SU-DHL-6 (cell line): ENCODE results near the gene ANTXR1.

Experiments
- H2AFZ ChIP-seq: fragments of 200-600 bp; sonication (generic); 2 replicates; pipeline ENCODE4 v1.6.1; 2014; ENCODE audit warnings: low read depth, mild to moderate bottlenecking, moderate library complexity, mixed read lengths, antibody characterized with exemption, low read length; ENCODE audit not compliant: severe bottlenecking
- H3F3A ChIP-seq: fragments of 200-600 bp; shearing (Covaris generic); 2 replicates; pipeline ENCODE4 v1.6.0; 2016; ENCODE audit warnings: antibody characterized with exemption, mild to moderate bottlenecking; ENCODE audit not compliant: insufficient read depth
- H3K27ac ChIP-seq: fragments of 200-600 bp; sonication (generic); 2 replicates; pipeline ENCODE4 v1.5.1; 2016; ENCODE audit warnings: low read depth, mild to moderate bottlenecking, low read length, moderate library complexity, mixed read lengths
- H3K27me3 ChIP-seq: fragments of 200-600 bp; sonication (generic), shearing (Covaris generic); 2 replicates; pipeline ENCODE4 v1.6.0; 2014; ENCODE audit warnings: mild to moderate bottlenecking, low read length
- H3K36me3 ChIP-seq: fragments of 200-600 bp; sonication (generic); 2 replicates; pipeline ENCODE4 v1.6.1; 2014; ENCODE audit warnings: mild to moderate bottlenecking, low read length, mixed read lengths
- H3K4me2 ChIP-seq: fragments of 300-600, 200-600 bp; shearing (Covaris generic), sonication (generic); 2 replicates; pipeline ENCODE4 v1.6.0; 2014; ENCODE audit warnings: low read length, low read depth, mild to moderate bottlenecking; ENCODE audit not compliant: poor library complexity, severe bottlenecking
- H3K4me3 ChIP-seq: fragments of 200-600 bp; sonication (generic); 2 replicates; pipeline ENCODE4 v1.5.1; 2014; ENCODE audit warnings: antibody characterized with exemption, low read length, mild to moderate bottlenecking, mixed read lengths; ENCODE audit not compliant: insufficient read depth, poor library complexity, severe bottlenecking
- H3K79me2 ChIP-seq: fragments of 200-600 bp; sonication (generic); 2 replicates; pipeline ENCODE4 v1.6.1; 2014; ENCODE audit warnings: mild to moderate bottlenecking, low read length, moderate library complexity; ENCODE audit not compliant: insufficient read depth
- H3K9ac ChIP-seq: fragments of 200-600 bp; sonication (generic); 2 replicates; pipeline ENCODE4 v1.7.0; 2014; ENCODE audit warnings: mild to moderate bottlenecking, low read length
- H3K9me2 ChIP-seq: fragments of 200-600 bp; sonication (generic); replicated peaks from 2 replicates; pipeline ENCODE4 v1.6.1; 2014; ENCODE audit warnings: low read length; ENCODE audit not compliant: insufficient read depth
- H3K9me3 ChIP-seq: fragments of 200-600 bp; sonication (generic); 2 replicates; pipeline ENCODE4 v1.6.1; 2014; ENCODE audit warnings: low read length, mixed read lengths; ENCODE audit not compliant: insufficient read depth
- H4K20me1 ChIP-seq: fragments of 200-600 bp; sonication (generic); 2 replicates; pipeline ENCODE4 v1.6.1; 2014; ENCODE audit warnings: low read depth, mild to moderate bottlenecking, antibody characterized with exemption, low read length, moderate library complexity, mixed read lengths
- CTCF ChIP-seq: fragments of 200-600 bp; sonication (generic); IDR thresholded peaks from one replicate; pipeline ENCODE4 v1.5.1; 2017; ENCODE audit warnings: antibody characterized with exemption, mild to moderate bottlenecking, low read length, moderate library complexity; ENCODE audit not compliant: insufficient read depth, poor library complexity, severe bottlenecking
- EZH2phosphoT487 ChIP-seq: fragments of 200-600 bp; sonication (generic), shearing (Covaris generic); conservative IDR thresholded peaks from 2 replicates; pipeline ENCODE4 v1.6.1; 2018; ENCODE audit warnings: mild to moderate bottlenecking, antibody characterized with exemption, low read length, moderate library complexity, mixed read lengths

ANTXR1 gene

GRCh38 chr2:69036926-69037325, 23.9 kb downstream of the ANTXR1 start:
- Histone ChIP-seq H2AFZ (no peak overlapping the region), H3K27me3 (no peaks in the 10 kb centered on the region), H3K27ac (no peak overlapping the region), H3K36me3 (no peaks in the 10 kb centered on the region), H4K20me1 (no peaks in the 10 kb centered on the region), H3K4me3 (no peak overlapping the region), H3K9me3 (no peaks in the 10 kb centered on the region), H3F3A (no peaks in the 10 kb centered on the region), H3K9ac (no peak overlapping the region), H3K79me2 (no peaks in the 10 kb centered on the region), H3K9me2 (no peaks in the 10 kb centered on the region), H3K4me2 (no peak overlapping the region)
- no peak for TF ChIP-seq EZH2phosphoT487
- no peak for TF ChIP-seq CTCF

GRCh38 chr2:69041214-69041613, 28.2 kb downstream of the ANTXR1 start:
- Histone ChIP-seq H4K20me1 (no peaks in the 10 kb centered on the region), H3K9me3 (no peaks in the 10 kb centered on the region), H3K27me3 (no peaks in the 10 kb centered on the region), H3K9me2 (no peaks in the 10 kb centered on the region), H3K36me3 (no peaks in the 10 kb centered on the region), H3F3A (no peaks in the 10 kb centered on the region), H3K4me2 (no peak overlapping the region), H3K27ac (no peak overlapping the region), H3K9ac (no peak overlapping the region), H3K4me3 (no peak overlapping the region), H3K79me2 (no peaks in the 10 kb centered on the region), H2AFZ (no peak overlapping the region)
- TF ChIP-seq CTCF = no peak
- TF ChIP-seq EZH2phosphoT487 = no peak

GRCh38 chr2:69043736-69044400, 30.9 kb downstream of the ANTXR1 start:
- Histone ChIP-seq H3K27me3 (no peaks in the 10 kb centered on the region), H3F3A (no peaks in the 10 kb centered on the region), H4K20me1 (no peaks in the 10 kb centered on the region), H3K4me2 (no peak overlapping the region), H3K9me2 (no peaks in the 10 kb centered on the region), H3K36me3 (no peaks in the 10 kb centered on the region), H3K27ac (no peak overlapping the region), H3K9me3 (no peaks in the 10 kb centered on the region), H2AFZ (no peak overlapping the region), H3K4me3 (no peak overlapping the region), H3K9ac (no peak overlapping the region), H3K79me2 (no peaks in the 10 kb centered on the region)
- TF ChIP-seq CTCF = no peak
- TF ChIP-seq EZH2phosphoT487 = no peak
